ENCODE measurements around the gene ABCG1.
A peak's percentile ranks its signal among the peaks of the same experiment; 100 is the strongest.

ABCG1 gene

DNA sequence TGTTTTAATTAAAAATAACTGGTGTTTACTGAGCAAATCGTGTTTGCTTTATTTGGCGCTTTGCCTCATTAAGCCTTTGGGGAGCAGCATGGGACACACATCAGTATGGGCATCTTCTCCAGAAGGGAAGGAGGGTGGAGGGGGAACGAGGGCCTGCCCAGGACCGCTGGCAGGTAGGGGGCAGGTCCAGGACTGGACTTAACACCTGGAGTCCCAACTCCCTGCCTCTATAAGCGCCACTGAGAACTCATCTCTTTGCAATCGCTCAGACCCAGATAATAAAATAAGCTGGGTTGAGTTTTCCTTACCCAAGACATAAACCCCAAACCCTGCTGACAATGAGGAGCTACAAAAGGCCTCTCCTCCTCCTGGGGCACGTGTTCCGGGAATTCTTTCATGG, 15.1 kb downstream of the ABCG1 start:
- DNase-seq = no peak

DNA sequence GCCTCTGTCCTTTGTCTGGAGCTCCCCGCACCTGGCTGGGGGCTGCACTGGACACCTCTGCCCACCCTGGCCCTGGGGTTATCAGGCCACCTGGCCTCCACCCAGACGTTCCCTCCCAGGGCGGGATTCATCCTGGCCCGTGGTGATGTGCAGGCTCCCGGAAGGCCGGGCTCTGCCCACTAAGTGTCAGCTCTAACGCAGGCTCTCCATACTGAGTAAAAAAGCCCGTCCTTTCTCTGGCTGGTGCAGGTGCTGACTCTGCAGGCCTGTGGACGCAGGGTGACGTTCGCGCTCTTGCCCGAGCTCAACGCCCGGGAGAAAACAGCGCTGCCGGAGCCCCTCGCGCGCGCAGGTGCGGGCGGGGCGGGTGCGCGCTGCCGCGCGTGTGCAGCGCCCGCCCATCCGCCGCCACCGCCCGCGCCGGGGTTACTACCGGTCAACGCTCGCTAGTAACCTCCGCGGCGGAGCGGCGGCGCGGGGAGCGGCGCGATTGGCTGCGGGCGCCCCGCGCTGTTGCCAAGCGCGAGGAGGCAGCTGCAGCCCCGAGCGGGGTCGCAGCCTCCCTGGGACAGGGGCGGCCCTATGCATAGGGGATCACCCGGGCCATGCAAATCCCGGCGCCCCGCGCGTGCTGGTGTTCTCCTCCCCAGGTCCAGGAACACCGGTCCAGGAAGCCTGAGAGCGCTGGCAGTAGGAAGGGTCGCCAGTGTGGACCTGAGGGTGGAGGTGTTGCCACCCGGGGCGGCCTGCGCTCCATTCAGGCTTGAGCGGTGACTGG, 15.7 kb downstream of the ABCG1 start:
- DNase-seq = peak; percentile 87

DNA sequence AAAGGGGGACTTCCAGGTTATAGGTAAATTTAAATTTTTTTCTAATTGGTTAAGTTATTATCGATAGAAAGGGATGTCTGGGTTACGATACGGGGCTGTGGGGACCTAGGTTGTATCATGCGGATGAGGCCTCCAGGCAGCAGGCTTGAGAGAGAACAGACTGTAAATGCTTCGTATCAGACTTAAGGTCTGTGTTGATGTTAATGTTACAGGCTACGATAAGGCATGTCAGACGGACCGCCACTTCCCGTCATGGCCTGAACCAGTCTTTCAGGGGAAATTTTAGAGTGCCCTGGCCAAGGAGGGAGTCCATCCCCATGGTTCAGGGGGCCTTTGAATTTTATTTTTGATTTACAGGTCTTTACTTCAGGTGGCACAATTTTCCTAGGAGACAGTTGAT, 16.7 kb downstream of the ABCG1 start:
- no peak for DNase-seq

DNA sequence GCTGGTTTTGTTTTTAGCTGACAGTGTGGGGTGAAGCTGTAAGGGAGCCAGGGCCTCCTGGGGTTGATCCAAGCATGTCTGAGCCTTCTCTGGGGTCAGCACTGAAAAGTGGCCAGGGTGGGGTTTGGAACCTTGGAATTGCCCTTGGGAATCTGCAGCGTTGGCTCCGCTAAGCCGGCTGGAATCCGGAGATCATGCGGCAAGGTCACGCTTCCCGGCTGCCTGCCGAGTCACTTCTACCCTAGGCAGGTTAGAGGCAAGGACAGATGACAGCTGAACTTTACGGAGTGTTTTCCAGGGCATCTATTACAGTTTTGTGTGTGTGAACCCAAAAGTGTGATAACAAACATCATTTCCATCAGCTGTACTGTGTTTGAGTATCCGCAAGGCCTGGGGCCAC, 17.1 kb downstream of the ABCG1 start:
- DNase-seq = no peak

DNA sequence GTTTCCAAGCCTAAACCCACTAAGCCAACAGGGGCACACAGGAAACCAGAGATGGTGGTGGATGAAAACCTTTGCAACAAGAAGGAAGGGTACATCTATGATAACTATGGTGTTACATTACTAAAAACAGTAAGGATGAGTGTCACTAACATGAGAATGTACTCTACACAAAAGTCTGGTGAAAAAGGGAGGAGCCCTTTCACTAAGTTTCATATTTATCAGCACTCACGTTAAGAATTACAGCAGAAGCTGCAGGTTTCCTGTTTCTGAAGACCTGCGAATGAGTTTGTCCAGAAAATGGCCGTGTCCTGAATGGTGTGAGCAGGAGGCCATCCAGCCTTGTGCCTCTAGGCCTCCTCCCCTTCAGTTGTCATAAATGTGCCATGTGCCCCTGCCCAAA, 17.8 kb downstream of the ABCG1 start:
- no peak for DNase-seq

DNA sequence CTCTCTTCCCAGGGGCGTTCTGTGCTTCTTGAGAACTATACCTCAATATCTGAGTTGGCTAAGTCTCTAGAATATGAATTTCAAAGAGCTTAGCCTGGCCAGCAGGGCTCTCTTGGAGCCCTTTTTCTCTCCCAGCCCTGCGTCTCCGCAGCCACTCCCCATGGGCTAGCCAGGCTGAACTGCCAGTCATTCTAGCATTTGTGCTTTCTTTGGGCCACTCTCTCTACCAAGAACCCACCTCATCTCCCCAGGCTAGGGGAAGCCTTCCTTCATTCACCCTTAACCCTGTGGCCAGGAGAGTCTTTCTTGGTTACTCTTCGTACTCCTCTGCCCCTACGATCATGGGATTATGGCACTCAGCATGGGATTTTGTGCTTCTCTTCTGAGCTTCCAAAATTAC, 18.2 kb downstream of the ABCG1 start:
- DNase-seq = no peak

DNA sequence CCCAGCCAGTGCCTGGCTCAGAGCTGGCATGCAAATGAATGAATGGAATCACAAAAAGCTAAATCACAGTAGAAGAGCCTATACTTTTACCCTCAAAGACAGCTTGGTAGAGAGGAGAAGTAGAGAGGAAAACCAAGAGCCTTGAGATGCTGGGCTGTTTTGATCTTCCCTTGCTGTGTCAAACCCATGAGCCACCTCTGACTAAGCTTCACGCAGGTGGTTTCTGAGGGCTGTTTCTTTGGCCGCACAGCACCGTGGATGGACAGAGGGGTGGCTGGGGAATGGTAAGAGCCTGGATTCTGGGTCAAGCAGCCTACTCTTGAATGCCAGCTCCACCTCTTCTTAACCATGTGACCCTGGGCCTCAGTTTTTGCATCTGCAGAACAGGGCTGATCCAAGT, 18.6 kb downstream of the ABCG1 start:
- peak; percentile 68 for DNase-seq

DNA sequence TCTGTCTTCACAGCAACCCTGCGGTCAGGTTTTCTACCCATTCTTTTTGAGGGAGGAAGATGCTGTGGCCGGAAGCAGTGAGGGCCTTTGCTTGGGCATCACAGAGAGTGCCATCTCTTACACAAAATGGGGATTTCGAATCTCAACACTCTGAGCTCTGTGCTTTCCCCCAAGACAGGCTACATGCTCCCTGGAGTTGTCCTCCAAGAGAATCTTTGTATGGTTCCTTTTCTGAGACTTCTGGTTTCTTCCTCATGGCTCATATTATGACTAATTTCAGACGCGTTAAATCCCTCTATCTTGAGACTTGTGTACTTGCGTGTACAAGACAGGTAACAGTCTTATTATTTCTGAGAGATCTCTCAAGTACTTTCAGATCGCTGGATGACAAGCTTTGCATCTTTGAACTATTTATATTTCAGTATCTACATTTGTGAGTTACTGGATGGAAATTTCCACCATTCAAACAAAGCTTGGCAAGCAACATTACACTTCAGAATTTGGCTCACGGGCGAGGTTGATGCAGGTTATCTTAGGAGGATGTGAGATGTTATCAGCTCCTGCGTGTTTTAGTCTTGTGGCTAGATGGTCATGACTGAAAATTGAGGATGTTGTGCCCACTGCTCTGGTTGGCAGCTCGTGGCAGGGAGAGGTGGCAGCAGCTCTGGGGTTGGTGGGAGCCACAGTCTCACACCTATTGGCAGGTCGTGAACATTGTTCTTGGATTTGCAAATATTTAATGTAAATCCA, 19.4 kb downstream of the ABCG1 start:
- peak; percentile 51 for DNase-seq

DNA sequence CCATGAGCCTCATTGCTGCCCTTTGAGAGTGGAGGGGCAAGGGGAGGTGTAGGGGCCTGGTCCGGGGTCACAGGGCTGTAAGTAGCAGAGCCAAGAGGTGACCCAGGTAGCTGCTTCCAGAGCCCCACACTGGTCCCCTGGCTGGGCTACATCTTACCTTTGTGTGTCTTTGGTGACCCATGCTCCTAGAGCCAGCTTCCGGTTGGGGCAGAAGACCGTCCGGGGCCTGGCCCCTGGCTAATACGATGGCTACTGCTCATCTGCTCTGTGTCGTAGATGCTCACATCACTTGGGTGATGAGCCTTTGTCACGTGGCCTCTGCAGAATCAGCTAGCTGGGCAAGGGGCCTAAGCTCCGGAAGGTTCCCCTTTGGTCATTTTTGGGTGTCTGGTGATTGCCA, 20.6 kb downstream of the ABCG1 start:
- no peak for DNase-seq

DNA sequence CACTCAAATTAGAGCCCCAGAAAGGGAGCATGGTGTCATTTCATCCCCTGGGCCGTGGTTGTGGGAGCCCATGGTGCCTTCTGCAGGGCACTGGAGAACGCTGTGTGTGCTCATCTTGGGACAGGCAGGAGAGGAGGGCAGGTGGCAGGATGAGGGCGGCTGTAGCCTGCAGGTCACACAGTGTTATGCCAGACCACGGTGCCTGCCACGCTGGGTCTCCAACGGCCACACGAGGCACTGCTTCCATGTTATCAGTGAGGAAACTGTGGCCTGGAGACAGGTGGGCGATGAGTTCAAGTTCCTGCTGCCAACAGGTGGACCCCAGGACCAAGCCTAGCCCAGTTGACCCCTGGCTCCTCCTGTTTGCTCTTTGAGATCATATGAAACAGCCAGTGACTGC, 21.0 kb downstream of the ABCG1 start:
- DNase-seq = no peak

DNA sequence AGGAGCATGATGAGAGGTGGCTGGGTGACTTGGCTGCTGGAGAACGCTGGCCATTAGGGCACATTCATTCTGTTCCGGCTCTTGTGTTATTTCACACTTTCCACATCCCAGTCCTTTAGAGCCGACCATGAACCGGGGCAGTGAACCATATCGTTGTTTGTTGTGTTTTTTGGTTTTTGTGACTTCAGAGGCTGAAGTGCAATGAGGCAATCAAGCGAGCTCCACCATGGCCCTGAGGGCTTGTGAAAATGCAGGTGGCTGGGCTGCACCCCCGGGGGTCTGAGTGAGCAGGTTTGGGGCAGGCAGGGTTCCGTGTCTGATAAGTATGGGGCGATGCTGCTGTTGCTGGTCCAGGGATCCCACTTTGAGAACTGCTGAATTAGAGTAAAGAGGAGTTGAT, 23.7 kb downstream of the ABCG1 start:
- no peak for DNase-seq

DNA sequence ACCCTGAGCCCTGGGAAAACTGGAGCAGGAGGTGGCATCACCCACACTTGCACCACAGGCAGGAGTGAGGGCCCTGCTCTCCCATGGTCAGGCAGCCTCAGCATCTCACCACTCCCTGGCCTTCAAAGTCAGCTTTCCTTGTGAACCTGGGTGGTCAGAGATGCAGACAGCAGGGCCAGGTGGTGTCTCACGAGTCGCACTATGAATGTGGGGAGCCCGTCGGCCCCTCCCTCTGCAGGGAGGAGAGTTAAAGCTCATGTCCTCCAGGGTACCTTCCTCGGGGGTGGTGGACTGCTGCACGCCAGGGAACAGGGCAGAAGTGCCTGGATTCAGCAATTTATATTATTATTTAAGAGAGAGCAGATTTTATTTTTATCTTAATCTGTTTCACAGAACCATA, 24.1 kb downstream of the ABCG1 start:
- no peak for DNase-seq

DNA sequence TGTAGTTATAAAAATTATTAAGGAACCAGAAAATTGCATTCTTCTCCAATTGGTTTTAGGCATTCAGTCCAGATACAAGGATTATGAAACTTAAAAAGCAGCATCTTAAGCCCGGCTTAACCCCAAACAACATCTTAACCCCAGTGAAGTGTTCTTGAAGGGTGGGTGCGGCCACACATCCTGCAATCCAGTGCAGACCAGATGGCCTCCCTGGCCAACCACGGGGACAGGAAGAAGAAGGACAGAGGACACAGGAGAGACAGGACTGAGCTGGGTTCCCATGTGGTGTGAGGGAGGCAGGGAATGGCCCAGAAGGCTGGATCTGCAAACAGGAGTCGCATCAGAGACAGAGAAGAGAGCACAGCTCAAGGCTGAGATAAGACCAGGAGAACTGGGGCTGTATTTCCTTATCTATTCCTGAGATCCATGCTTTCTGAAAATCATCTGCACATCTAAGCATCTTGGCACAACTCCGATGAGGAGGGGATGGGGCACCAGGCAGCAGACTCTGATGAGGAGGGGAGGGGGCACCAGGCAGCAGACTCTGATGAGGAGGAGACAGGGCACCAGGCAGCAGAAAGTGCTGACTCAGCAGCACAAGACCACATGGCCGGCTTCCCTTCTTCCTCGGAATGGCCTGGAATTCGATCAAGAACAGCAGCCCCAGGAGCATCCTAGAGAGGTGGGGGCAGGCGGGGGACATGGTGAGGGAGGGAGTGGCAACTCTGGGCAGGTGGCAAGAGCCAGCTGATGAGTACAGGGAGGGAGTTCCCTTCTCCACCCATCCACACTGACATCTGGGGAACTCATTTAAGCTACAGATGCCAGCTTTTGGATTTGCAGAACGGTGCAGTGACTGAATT, 26.6 kb downstream of the ABCG1 start:
- DNase-seq = no peak

DNA sequence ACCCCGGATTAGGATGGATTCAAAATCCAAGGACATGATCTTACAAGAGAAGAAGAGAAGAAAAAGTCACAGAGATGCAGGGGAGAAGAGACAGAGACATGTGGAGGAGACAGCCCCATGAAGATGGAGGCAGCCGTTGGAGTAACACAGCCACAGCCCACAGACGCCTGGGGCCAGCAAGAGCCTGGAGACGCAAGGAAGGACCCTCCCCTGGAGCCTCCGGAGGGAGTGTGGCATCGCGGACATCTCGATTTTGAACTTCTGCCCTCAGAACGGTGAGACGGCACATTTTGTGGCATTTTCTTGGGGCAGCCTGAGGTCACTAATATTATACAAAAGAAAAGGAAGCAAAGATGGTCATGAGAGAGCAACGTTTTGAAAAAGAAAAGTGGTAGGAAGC, 28.8 kb downstream of the ABCG1 start:
- DNase-seq = no peak

DNA sequence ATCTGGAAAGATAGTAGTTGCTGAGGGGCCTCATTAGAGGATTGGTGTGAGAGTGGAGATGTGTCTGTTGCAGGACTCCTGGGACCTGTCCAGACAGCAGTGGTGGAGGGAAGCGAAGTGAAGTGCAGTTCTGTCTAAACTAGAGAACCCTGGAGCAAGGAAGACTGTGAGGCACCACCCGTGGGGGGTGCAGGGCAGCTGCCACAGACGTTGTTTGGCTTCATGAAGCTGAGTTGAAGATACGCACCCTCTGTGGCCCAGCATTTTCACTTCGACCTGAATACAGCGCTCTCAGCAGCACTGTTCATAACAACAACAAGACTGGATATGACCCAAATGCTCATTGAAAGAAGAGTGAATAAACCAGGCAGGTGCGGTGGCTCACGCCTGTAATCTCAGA, 29.3 kb downstream of the ABCG1 start:
- DNase-seq = no peak

DNA sequence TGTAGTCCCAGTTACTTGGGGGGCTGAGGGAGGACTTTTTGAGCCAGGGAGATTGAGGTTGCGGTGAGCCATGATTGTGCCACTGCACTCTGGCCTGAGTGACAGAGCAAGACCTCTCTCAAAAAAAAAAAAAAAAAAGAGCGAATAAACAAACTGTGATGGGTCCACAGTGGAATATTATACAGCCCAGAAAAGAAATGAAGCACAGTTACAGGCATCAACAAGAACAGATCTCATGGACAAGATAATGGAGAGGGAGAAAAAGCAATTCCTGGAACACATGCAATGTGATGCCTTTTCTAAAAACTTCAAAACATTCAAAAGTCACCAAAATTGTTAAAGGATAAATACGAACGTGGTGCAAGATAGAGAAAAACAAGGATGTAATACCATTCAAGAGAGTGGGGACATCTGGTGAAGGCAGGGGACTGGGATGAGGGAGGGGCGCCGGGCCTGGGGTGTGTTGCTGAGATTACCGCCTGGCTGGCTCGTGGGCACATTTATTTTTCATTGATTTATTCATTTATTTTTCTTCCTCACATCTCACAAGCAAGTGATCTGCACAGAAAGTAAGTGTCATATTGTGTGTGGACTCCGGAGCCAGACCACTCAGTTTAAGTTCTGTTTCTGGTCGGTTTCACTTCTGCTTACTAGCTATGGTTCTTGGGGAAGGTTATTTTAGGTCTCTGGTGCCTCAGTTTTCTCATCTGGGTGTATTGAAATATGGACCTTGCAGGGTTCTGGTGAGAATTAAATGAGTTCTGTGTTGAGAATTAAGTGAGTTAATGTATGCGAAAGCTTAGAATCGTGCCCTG, 30.1 kb downstream of the ABCG1 start:
- DNase-seq = no peak

DNA sequence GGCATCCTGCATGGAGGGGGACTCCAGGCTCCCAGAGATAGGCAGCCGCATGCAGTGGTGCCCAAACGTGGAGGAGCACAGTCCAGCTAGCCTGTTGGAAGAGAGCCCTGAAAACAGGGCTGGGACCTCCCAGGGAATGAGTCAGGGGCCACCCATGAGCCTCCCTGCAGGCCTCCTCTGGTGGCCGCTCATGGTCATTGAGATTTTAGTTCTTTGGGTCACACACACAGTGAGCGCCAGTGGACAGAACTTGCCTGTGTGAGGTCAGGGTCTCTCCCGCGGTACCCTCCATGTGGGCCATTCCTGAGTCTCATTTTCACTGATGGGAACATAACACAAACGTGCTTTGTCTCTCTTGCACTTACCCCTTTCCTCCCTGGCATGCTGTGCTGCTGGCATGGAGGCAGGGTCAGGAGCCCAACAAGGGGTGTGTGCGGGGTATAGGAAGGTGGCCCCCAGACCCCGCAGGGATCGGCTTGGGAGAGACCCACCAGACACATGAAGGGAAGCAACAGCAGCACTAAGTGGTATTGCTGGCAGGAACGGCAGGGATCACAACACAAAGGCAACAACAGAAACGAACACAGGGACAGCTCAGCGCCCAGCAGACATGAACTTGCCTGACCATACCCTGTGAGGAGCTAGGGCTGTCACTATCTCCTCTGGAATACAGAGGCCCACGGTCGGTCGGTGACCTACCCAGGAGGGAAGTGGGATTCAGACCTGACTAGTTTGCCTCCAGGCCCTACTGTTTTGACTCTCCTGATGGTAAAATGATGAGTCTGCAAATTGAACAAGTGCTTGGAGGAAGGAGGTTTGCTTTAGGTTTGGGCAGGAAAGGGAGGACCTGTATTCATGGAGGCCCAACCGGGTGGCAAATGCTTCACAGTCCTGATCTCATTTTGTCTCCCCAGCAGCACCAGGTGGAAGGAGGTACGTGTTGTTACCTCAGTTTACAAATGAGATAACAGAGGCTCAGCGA, 31.8 kb downstream of the ABCG1 start:
- DNase-seq = no peak

DNA sequence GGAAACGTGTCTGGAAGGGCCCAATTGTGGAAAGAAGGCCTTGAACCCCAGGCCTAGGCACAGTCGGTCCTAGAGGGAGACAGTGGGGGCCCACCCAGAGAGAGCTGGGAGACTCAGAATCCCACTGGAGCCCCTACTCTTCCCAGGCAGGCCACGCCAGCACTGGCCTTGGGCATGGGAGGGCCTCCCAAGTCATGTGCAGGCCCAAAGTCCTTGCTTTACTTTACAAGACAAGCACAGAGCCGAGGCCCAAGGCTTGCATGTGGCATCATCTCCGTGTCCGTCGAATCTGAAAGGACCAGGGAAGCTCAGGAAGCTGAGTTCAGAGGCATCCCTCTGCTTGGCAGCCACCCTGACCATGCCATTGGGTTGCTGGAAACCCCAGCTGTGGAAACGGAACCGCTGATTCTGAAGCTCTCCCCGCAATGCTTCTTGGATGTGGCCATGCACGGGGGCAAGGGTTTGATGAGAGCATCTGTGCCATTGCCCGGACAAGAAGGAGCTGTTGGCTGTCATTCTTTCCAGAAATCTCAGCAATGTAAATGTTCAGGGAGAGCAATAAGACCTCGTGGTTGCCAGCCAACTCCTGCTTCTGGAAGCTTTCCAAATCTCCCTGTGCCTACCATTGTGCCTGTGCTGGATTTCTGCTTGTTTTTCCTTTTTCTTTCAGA, 32.8 kb downstream of the ABCG1 start:
- no peak for DNase-seq

DNA sequence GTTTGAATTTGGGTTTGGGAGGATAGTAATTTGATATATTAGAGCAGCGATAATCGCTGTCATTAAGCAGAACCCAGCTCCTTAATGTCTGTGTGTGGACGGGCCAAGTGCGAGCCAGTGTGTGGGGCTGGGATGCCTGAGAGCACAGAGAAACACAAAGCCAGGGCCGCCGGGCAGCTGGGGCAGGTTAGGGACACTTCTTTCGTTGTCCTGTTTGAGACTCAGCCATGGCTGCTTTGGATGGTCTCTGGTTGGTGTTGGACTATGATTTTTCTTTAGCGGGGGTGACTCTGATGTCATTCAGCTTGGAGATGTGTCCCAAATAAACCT, 33.4 kb downstream of the ABCG1 start:
- DNase-seq = no peak

DNA sequence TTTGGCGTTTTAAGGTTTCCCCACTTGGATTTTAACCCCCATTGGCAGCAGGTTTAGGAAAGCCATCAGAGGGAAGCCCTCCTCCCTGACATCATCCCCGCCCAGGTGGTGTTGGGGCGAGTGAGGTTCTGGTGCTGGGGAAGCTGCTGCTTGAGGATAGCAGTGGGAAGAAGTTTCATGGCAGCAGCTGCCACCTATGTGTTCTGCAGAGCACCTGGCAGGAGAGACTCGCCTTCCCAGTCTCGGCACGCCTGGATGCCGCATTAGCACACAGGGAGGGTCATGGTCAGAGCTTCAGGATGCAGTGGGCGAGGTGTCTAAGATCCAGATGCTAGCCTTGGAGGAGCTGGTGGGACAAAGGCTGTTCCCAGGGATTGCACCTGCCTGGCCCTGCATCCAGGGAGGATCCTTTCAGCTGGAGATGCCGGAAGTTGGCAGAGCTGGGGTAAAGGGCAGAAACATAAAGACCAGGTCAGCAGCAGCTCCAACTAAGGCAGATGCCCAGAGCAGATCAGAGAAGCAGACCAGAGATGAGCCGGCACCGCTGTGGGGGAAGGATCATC, 33.9 kb downstream of the ABCG1 start:
- DNase-seq = no peak

DNA sequence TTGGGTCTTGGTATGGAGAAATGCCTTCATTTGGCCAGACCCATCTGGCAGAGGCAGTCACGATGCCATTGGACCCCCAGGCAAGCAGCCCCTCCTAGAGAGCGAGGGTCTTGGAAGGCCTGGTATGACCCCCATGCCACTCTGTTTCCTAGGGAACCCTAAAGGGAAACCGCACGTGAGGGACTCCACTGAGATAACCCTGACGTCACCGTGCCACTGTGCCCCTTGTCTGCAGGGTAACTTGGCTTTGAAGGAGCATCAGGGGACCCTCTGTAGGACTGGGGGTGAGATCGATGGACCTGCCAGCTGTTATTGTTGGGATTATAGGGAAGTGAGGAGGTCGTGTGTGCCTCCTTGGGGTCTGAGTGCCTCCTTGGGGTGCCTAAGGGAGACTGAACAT, 34.5 kb downstream of the ABCG1 start:
- no peak for DNase-seq
